Measurements from ENCODE around the gene SORCS2.

Gene SORCS2

DNA sequence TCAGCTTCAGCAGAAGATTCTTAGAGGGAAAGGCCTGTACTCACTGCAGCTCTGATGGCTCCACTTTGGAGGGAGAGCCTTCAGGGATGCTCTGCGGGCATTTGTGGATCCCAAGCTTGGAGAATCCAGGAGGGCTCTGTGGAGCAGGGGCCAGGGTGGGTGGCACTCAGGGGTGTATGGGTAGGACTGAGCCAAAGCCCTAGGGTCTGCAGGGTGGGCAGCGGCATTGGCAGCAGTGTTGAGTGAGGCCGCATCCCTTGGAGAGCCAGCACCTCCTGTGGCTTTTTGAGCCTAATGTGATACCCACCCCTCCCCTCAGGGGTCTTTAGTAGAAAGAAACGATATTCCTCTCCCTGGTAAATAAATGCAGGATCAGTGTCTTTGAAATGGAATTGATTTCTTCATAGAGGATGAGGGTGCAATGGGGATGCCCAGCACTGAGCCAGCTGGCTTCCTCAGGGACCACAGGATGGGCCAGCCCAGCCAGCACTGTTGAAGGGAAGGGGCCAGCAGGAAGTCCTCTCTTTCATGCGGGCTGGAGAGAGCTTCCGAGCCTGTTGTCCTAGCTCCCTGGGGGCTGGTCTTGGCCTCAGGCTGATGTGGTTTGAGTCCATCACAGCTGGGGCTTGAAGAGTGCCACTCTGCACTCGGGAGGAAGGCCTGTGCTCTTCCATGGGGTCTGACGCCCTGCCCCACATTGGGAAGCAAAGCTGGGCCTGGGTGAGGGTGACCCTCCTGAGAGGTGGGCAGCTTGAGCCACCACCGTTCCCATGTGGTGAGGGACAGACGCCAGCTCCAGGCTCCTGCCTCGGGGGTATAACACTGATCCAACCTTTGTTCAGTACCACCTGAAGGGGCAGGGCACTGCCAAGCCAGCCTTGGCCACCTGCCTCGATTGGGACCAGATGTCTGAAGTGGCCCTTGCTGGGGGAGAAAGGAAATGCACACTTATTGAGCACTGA lies 192.9 kb downstream of the SORCS2 start:
- in situ Hi-C loops (cut with MboI; ENCODE audit: low sequenced_read_pairs): no loop called here

DNA sequence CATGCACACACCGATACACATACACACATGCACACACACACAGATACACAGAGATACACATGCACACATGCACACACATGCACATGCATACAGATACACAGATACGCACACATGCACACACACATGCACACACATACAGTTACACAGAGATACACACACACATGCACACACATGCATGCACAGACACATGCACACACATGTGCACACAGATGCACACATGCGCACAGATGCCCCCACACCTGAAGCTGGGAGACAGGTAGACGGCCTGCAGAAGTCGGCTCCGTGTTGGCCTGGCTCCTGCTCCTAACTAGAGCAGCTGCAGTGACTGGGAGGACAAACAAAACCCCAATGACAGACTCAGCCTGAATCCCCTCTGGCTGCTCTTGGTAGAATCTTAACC lies 195.6 kb downstream of the SORCS2 start:
- in situ Hi-C loops (cut with MboI; ENCODE audit: low sequenced_read_pairs): no loop called here

DNA sequence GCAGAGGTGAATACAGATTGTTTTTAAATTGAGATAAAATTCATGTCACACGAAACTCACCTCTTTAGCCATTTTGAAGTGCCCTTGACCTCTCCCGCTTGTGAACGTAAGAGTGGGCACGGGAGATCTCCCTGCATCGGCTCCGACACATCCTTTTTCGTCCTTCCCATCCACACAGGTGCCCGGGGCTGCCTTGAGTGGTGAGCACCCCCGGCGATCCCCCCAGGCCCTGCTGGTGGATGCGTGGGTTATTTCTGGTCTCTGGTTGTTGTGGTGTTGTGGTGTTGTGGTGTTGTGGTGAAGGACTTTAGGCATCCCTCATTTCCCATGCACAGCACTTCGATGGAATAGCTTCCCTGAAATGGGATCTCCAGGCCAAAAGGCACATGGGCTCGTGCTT lies 196.3 kb downstream of the SORCS2 start:
- in situ Hi-C loops (cut with MboI; ENCODE audit: low sequenced_read_pairs): no loop called here

DNA sequence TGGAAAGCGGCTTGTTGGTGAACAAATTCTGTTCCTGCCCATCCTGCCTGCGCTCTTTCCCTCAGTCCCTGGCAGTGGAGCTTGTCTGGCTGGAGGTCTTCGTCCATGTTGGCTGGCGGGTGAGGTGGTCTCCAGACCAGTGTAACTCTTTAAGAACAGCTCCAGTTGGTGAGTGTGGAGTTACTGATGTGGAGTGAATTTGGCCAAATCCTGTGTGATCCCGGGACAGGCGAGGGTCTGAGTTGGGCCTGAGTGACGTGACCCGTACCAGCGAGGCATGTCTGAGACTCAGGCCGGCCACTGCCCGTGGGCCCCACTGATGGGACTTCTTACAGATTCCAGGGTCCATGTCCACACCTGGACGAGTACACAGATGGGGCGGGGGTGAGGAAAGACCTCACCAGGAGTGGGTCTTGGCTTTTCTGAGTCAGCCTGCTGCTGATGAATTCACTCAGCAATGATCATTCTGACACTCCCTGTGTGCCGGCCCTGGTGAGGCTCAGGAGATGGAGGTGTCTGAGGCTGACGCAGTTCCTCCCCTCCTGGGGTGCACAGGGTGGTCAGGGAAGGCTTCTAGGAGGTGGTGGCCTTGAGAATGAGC lies 196.9 kb downstream of the SORCS2 start:
- in situ Hi-C loops (cut with MboI; ENCODE audit: low sequenced_read_pairs): no loop called here

DNA sequence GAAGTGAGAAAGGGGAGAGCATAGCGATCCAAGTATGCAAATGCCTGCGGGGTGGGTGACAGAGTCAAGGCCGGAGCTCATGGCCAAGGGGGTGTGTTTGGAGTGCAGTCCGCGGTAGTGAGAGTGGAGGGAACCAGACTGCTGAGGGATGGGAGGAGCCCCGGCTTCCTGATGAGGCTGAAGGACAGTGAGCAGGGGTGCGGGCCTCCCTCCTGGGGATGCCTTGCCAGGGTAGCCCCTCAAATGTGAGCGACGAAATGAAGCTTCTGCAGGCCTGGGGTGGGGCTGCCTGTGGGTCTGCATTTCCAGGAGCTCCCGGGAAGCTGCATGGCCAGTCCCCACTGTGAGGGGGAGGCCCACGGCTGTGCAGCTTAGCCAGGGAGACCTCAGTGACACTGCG lies 197.4 kb downstream of the SORCS2 start:
- in situ Hi-C loops (cut with MboI; ENCODE audit: low sequenced_read_pairs): no loop called here

DNA sequence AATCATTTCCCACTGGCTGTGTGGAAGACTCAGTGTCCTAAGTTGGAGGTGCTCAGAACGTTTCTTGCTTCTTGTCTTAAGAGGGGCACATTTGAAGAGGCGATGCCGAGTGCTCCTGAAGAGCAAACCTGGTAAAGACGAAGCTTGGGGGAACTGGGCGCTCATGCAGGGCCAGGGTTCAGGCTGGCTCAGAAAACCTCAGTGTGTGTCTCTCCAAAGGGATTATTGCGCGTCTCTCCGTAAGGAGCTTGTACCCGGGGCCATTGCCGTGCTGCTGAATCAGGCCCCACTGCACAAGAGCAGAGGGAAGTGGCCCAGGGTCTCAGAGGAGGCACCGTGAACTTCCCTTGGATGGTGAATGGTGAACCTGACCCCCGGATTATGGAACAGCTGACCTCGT lies 198.0 kb downstream of the SORCS2 start:
- in situ Hi-C loops (cut with MboI; ENCODE audit: low sequenced_read_pairs): no loop called here

DNA sequence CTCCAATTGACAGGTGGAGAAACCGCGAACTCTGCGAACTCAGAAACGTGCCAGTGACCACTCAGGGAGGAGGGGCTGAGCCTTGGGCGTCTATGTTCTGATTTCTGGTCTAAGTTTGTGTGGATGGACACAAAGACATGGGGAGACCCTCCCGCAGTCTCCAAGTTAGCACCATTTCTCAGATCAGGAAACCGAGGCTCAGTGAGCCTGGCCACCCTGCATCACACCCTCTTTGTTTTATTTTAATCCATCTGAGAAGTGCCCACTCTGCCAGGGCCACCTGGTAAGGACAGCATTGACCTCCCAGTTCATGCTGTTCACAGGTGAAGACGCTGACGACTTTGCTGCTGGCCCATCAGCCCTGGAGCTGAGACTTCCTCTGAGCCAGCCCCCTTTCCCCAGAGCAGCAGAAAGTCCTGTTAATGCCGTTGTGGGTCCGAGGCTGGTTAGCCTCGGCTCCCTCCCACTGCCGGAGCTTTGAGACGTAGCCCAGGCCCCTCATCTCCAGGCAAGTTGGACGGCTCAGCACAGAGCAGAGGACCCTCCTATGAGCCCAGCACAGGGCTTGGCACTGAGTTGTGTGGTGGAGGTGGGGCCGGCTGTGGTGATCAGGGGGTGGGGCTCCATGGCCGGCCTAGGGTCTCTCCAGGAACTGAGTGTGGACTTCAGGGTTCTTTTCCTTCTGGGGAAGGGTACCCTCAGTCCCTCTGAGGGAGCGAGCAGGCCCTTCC lies 198.7 kb downstream of the SORCS2 start:
- in situ Hi-C loops (cut with MboI; ENCODE audit: low sequenced_read_pairs): no loop called here

DNA sequence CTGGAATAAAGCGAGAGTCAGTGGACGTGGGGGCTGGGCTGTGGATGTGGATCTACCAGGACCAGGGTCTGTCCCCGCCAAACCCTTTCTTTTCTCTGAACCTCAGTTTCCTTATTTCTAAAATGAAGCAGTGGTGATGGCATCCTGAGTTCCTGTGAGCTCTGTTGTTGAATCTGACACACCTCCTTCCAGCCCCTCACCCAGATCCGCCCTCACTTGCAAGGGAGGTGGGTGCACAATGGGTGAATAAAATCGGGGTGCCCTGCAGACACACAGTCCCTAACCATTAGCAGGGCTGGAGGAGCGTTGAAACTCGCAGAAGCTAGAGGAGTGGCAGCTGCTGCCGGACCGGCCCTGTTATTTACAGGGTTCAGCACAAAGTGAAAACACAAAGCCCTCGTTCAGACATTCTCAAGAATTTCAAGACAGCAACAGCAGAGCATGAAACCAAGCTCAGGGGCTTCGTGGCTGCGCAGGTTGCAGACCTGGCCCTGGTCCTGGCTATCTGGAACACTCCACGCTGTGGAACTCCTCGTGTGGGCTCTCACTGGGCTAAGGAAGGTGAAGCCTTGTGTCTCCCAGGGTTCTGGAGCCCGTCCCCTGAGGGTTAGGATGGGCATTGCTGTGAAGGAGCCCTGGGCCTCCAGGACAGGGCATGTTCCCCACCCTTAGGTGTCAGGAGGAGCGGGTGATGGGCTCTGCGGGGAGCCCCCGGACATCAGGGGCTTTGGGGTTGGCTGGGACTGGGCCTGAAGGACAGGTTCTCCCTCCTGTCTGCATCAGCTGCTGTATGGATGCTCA lies 199.5 kb downstream of the SORCS2 start:
- in situ Hi-C loops (cut with MboI; ENCODE audit: low sequenced_read_pairs): no loop called here

DNA sequence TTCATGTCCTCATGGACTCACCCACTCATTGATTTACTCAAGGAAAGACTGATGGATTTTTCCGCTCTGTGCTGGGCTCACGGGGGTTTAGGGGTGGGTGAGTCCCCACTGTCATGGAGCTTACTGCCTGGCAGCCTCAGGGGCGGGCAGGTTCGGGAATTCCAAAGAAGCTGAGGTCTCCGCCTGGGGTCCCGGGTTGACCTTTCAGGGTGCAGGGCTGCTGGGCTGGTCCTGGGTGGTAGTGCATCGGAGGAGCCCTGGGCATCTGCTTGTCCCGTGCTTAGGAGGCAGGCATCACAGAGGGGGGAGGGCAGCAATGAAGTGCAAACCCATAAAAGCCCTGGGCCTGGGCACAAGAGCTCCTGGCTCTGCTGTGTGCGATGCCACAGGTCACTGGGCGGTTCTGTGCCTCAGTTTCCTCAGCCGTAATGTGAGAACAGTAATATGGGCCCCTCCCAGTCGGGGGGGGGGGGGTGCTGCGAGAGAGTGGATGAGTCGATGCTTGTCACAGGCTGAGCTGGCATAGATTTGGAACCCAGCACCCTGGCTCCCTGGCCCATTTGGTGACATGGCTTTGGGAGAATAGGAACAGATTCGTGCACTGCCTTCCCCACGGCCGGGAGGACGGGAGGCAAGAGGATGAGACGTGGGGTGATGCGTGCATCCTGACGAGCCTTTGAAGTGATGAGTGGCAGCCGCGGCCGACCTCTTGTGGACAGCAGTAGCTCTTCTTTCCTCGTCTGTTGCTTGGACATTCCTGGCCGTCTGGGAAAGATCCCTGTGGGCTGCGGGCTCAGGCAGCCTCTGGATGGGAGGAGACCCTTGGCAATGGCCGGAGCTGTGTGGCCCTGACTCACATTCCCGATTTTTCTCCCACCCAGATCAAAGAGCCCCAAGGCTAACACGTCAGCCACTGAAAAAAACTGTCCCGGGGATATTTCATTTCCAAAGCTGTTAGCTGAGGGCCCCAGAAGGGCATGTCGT lies 200.4 kb downstream of the SORCS2 start:
- in situ Hi-C loops (cut with MboI; ENCODE audit: low sequenced_read_pairs): no loop called here

DNA sequence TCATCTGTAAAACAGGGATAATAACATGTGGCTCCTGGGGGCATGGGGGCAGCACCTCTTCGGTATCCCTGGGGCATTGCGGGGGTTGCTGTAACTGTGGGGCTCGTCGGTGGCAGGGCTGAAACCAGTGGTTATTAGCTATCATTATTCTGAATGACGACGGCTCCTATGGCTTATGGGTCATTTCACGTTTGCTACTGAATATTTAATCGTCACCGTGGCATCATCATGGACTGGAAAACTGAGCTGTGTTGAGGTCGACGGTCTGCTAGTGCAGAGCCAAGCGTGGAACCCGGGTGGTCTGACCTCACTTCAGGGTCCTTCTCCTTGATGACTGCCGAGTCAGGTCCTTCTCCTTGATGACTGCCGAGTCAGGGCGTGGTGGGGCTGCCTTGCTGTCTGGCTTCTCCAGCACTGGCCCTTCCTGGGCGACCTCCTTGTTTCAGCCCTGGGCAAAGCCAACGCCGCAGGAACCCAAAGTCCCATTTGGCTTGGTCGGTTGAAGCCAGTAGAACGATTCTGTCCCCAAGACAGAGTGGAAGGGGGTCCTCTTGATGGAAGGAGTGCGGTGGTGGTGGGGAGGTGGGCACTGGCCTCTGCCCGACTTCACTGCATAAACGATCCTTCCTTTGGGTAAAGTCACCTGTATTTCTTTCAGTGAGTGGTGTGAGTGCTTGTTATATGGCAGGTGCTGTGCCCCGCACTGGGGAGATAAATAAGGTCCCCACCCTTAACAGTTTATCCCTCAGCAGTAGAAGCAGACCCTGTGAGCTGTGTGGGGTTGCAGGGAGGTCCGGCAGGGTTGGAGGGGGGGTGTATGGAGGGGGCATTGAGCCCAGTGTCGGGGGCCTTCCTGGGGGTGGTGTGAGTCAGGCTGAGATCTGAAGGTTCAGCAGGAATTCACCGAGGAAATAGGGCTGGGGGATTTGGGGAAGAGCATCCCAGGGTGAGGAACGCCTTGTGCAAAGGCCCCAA lies 201.6 kb downstream of the SORCS2 start:
- in situ Hi-C loops (cut with MboI; ENCODE audit: low sequenced_read_pairs): no loop called here

DNA sequence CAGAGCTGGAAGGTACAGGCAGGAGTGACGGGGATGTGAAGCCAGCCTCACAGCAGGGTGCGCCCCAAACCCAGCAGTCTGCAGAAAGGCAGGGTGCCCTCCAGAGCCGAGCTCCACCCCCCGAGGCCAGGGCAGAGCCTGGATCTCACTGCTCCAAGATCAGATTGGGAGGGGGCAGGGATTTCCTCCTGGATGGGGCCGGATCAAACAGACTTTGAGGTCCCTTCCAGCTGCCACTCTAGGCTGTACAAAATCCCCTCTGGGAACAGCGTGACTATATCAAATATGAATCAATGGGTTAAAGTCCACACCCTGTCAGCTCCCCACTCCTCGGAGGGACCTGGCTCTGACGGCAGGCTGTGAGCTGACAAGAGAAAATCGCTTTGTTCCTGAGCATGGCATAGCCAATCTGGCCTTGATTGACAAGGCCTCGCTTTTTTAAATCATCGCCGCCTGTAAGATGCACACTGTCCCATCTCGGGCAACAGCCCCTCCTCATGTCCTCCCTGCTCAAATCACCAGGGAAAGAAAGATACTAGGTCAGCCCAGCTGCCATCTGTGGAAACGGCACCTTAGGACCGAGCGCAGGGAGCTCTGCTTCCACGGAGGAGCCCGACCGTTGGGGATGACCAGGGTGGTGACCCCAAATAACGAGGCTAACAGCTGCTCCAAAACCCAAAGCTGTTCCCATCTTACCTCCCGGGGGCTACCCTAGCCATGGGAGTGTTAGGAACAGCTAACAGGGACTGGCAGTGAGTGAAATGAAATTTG lies 202.5 kb downstream of the SORCS2 start:
- in situ Hi-C loops (cut with MboI; ENCODE audit: low sequenced_read_pairs): no loop called here

DNA sequence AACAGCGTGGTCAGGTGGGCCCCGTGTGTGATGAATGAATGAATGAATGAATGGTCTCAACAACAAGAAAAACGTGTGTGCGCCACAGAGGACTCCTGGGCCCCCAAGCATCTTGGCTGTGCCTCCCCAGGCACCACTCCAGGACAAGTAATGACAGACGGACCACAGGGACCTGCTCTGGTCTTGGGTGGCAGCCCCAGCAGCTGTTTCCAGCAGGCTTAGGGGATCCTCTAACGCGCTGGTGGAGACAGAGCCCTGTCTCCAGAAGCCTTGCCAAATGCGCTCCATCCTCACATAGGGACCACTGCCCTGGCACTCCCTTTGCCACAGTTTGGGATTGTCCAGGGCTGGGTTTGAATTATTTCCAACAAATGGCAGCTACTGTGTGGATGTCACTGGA lies 203.3 kb downstream of the SORCS2 start:
- in situ Hi-C loops (cut with MboI; ENCODE audit: low sequenced_read_pairs): no loop called here

DNA sequence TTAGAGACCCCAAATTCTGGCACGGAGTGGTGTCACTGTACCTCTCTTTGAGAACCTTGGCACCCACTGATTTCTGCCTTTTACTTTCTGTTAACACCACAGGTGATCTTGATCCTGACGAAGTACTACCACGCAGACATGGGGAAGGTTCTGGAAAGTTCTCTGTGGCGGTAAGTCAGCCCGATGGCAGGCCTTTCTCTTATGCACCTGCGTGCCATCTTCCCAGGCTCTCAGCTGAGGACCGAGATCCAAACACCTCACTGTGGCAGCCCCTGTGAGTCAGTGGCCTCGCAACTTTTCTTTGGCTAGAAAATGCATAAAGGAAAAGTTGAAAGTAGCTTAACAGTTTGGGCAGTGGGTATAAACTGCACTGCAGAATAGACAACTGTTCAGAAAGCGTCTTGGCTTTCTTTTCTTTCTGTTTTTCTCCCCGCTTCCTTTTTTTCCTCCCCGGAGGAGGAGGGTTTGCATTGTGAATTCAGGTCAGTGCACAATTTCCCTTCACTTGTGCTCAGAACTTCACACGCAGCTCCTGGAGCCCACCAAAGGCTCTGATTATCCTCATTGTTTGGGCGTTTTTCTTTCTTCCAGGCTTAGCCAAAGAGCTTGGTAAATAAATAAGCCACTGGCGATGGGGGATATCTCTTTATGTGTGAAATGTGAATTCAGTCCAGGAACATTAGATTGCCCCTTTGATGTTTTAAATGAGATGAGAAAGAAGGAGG lies 204.0 kb downstream of the SORCS2 start:
- in situ Hi-C loops (cut with MboI; ENCODE audit: low sequenced_read_pairs): no loop called here

DNA sequence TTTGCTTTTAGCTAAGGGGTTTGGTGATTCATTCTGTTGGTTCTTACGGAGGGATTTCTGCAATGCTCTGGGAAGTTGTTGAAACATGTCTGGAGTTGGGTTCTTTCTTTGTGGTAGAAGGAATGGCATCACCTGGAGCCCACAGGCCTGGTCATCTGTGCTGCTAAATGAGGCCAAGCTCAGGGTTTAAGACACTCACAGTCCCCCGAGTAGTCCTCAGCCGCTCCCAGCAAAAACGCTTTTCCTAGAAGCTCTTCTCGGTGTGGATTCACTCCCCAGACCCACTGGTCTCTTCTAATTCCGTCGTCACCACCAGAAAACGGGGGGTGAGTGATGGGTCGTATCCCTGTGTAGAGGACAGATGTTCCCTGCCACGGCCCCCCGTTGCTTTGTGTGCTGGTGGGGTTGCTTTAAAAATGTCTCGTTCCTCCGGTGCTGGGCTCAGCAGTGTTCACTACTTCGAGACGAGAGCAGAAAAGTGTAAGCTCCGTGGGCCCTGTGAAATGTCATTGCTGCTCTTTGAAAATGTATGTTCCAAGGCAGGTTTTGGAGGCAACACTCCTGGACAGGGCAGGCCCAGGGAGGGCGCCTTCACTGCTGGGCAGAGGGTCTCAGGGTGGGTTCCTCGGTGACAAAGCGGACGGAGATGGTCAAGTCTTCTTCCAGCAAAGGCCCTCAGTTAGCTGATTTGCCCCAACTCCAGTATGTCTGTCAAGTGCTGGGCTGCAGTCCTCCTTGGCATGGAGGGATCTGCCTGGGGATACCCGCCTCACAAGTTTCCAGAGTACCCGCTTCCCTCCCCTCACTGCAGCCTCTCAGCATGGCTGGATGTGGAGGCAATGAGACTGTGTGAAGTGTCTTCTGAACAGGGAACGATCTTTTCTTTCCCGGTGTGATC lies 205.1 kb downstream of the SORCS2 start:
- in situ Hi-C loops (cut with MboI; ENCODE audit: low sequenced_read_pairs): no loop called here

DNA sequence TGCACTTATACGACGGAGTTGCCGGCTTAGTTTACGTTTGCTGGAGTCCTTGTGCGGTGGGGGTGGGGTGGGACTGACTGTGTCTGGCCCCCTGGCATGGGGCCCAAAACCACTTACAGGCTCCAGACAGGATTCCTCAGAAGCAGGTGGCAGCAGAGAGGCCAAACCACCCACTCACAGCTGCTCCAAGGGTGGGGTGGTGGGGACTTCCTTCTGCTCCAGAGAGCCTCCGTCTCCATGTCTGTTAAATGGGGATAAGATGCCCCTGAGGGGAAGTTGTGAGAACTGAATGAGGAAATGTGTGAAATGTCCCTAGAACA lies 205.7 kb downstream of the SORCS2 start:
- in situ Hi-C loops (cut with MboI; ENCODE audit: low sequenced_read_pairs): no loop called here

DNA sequence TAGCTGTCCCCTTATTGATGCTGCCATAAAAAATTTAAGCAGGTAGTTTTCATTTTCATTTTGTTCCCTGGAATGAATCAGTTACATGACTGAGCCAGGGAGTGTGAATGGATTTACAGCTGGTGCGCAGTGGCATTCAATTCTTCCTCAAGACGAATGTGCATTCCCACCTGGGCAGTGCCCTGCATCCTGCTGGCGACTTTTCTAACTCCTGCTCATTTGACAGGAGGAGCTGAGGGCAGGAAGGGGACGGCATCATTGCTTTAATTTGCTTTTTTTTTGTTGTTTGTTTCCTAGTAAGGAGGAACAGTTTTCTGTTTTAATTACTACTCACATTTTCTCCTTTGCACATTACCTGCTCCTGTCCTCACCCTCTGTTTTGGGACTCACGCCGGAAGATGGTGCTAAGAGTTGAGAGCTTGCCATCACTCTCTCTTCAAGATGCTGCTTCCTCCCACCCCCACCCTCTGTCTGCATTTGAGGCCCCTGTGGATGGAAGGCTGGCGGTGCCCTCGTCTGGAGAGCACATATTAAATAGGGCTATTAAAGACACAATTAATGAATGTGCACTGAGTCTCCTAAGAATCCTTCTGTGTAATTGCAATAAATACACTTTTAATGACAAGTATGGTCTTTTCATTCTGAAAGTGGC lies 206.6 kb downstream of the SORCS2 start:
- in situ Hi-C loops (cut with MboI; ENCODE audit: low sequenced_read_pairs): no loop called here
